Right lobe of liver (tissue), 4 donors: Measurements from ENCODE around the gene CRAMP1.

Experiments
- POLR2A ChIP-seq: fragments of 450-650 bp; IDR thresholded peaks from one replicate; pipeline ENCODE4 v1.6.1; 2017; ENCODE audit warnings: antibody characterized with exemption, mild to moderate bottlenecking
- TF ChIP-seq, protein P1 (sequence below), 4 donors: fragments of 200-600 bp in 3 of 4; fragments of 450-650 bp in 1 of 4; IDR thresholded peaks; one replicate each; pipeline versions ENCODE4 v1.5.1 to v1.8.0; 2016 to 2022; ENCODE audit warnings: antibody characterized with exemption in 4 of 4, mild to moderate bottlenecking in 2 of 4
- donor health status: DM: no; HTN: no; CAD: no.
- donor health status: DM: no; HTN: no; CAD: no.
- donor health status: DM: no; HTN: yes; CAD: no.

- TF ChIP-seq, protein P1, sequence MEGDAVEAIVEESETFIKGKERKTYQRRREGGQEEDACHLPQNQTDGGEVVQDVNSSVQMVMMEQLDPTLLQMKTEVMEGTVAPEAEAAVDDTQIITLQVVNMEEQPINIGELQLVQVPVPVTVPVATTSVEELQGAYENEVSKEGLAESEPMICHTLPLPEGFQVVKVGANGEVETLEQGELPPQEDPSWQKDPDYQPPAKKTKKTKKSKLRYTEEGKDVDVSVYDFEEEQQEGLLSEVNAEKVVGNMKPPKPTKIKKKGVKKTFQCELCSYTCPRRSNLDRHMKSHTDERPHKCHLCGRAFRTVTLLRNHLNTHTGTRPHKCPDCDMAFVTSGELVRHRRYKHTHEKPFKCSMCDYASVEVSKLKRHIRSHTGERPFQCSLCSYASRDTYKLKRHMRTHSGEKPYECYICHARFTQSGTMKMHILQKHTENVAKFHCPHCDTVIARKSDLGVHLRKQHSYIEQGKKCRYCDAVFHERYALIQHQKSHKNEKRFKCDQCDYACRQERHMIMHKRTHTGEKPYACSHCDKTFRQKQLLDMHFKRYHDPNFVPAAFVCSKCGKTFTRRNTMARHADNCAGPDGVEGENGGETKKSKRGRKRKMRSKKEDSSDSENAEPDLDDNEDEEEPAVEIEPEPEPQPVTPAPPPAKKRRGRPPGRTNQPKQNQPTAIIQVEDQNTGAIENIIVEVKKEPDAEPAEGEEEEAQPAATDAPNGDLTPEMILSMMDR (IDR thresholded peaks at IDR 0.05): no peak
- TF ChIP-seq POLR2A: no peak
These were observed 18.5 kb downstream of the CRAMP1 start for GRCh38 chr16:1630450-1631213.
